ENCODE results near the gene SHROOM2. TPM values are rescaled to one million over a fixed set of nuclear protein-coding genes. Genes with fewer than 3 reads are reported as not detected.

SHROOM2 gene
- total RNA-seq, 1 donor from 2014 or later: 2.1 TPM

DNA sequence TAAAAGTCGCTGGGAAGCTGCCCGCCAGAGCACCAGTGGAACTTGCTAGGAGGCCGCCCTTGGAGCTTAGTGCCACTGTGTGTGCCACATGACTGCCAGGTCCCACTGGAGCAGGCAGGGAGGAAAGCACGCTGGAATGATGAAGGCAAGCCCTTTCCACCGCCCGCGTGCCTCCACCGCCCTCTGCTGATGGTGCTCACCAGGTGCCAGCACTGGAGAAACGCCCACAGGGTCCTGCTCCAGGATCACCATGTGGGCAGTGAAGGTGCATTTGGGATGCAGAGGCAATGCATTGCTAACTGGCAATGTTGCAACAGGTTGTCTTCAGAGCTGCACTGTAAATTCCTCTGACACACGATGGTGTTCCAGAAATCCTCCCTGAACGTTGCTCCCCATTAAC lies 76.3 kb downstream of the SHROOM2 start:
- H3K4me1 ChIP-seq (ENCODE audit: control insufficient read depth in 3 of 3, insufficient read depth in 3 of 3, low read length in 3 of 3): no peaks in the 10 kb centered on the region
- no peak overlapping the region for H3K9ac ChIP-seq (ENCODE audit: low read depth in 1 of 3, low read length in 3 of 3)
- no peak overlapping the region for H3K27ac ChIP-seq (ENCODE audit: low read depth, low read length)
- H3K27me3 ChIP-seq (ENCODE audit: control insufficient read depth in 3 of 3, insufficient read depth in 3 of 3, low read length in 3 of 3): peaks cover 0 to 6% (median 0%) of the 10 kb centered on the region in 3 donors
- no peak overlapping the region for H3K4me3 ChIP-seq (ENCODE audit: low read length in 3 of 3)
- H3K9me3 ChIP-seq (ENCODE audit: control insufficient read depth in 3 of 3, low read length in 3 of 3): no peaks in the 10 kb centered on the region
- no peaks in the 10 kb centered on the region for H3K36me3 ChIP-seq (ENCODE audit: control insufficient read depth in 3 of 3, insufficient read depth in 3 of 3, low read length in 3 of 3)

DNA sequence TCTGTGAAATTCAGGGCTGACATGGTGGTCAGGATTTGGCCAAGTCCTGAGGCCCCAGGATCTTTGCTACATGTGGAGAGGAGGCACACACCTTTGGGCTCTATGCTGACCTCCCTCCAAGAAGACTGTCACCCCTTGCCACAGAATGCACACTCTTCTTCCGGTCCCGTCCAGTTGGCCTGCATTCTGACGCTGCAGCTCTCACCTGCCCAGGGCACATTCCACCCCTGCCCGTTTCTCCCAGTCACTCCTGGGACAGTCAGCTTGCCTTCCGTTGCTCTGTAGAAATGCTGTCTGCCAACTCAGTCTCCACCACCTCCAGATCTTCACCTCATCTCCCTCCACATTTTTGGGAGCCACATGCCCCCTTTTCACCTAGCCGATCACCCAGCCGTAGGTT lies 76.7 kb downstream of the SHROOM2 start:
- Histone ChIP-seq H3K27ac (ENCODE audit: low read depth, low read length) (no peak overlapping the region), H3K9me3 (ENCODE audit: control insufficient read depth in 3 of 3, low read length in 3 of 3) (no peaks in the 10 kb centered on the region)

DNA sequence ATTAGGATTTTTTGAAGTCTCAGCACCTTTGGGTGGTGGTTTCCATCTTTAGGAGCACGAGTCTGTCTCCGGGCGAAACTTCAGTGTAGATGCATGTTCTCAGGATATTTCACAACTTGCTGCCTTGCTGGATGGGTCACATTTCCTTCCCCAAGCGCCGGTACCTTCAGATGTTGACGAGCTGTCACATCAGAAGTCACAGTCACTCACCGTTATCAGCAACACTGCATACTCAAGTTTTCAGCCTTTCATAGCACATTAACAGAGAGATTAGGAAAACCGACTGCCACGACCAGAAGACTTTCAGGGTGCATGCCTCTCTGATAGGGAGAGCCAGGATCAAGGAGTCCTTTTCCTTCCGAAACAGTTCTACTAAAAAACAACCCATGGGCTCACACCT lies 77.8 kb downstream of the SHROOM2 start:
- peaks cover 0 to 6% (median 0%) of the 10 kb centered on the region in 3 donors for H3K27me3 ChIP-seq (ENCODE audit: control insufficient read depth in 3 of 3, insufficient read depth in 3 of 3, low read length in 3 of 3)
- H3K4me1 ChIP-seq (ENCODE audit: control insufficient read depth in 3 of 3, insufficient read depth in 3 of 3, low read length in 3 of 3): no peaks in the 10 kb centered on the region
- H3K9ac ChIP-seq (ENCODE audit: low read depth in 1 of 3, low read length in 3 of 3): no peak overlapping the region
- no peaks in the 10 kb centered on the region for H3K9me3 ChIP-seq (ENCODE audit: control insufficient read depth in 3 of 3, low read length in 3 of 3)
- H3K4me3 ChIP-seq (ENCODE audit: low read length in 3 of 3): no peak overlapping the region
- no peaks in the 10 kb centered on the region for H3K36me3 ChIP-seq (ENCODE audit: control insufficient read depth in 3 of 3, insufficient read depth in 3 of 3, low read length in 3 of 3)
- H3K27ac ChIP-seq (ENCODE audit: low read depth, low read length): no peak overlapping the region

More for the DNA sequence above, 76.7 kb downstream of the SHROOM2 start:
- H3K27me3 ChIP-seq (ENCODE audit: control insufficient read depth in 3 of 3, insufficient read depth in 3 of 3, low read length in 3 of 3): peaks cover 0 to 6% (median 0%) of the 10 kb centered on the region in 3 donors
- no peaks in the 10 kb centered on the region for H3K36me3 ChIP-seq (ENCODE audit: control insufficient read depth in 3 of 3, insufficient read depth in 3 of 3, low read length in 3 of 3)
- H3K4me3 ChIP-seq (ENCODE audit: low read length in 3 of 3): no peak overlapping the region
- no peak overlapping the region for H3K9ac ChIP-seq (ENCODE audit: low read depth in 1 of 3, low read length in 3 of 3)
- no peaks in the 10 kb centered on the region for H3K4me1 ChIP-seq (ENCODE audit: control insufficient read depth in 3 of 3, insufficient read depth in 3 of 3, low read length in 3 of 3)

DNA sequence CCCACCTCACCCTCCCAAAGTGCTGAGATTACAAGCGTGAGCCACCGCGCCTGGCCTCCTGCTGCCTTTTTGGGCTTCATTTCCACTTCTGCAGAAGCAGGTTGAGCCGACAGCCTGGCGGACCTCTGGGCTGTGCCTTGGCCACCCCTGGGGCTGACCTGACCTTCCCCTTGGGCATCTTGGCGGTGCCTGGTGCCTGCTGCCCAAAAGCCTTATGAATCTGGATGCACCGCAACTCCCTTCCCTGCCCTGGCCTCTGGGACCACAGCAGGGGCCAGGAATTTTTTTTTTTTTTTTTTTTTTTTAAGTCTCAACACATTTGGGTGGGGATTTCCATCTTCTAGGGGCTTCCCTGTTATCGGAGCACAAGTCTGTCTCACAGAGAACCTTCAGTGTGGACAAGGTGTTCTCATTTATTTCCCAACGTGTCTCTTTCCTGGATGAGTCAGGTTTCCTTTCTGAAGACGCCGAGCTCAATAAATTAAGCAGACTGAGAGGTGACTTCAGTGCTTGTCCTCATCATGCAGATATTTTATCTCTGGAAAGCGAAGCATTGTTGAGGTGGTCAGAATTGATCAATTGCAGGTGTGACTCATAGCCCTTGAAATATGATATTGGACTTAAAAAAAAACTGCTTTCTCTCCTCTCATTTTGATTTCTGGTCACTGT lies 79.7 kb downstream of the SHROOM2 start:
- Histone ChIP-seq H3K36me3 (ENCODE audit: control insufficient read depth in 3 of 3, insufficient read depth in 3 of 3, low read length in 3 of 3) (no peaks in the 10 kb centered on the region), H3K9me3 (ENCODE audit: control insufficient read depth in 3 of 3, low read length in 3 of 3) (no peaks in the 10 kb centered on the region), H3K9ac (ENCODE audit: low read depth in 1 of 3, low read length in 3 of 3) (no peak overlapping the region), H3K27ac (ENCODE audit: low read depth, low read length) (no peak overlapping the region), H3K4me3 (ENCODE audit: low read length in 3 of 3) (no peak overlapping the region), H3K4me1 (ENCODE audit: control insufficient read depth in 3 of 3, insufficient read depth in 3 of 3, low read length in 3 of 3) (no peaks in the 10 kb centered on the region), H3K27me3 (ENCODE audit: control insufficient read depth in 3 of 3, insufficient read depth in 3 of 3, low read length in 3 of 3) (peaks cover 0 to 6% (median 0%) of the 10 kb centered on the region in 3 donors)

DNA sequence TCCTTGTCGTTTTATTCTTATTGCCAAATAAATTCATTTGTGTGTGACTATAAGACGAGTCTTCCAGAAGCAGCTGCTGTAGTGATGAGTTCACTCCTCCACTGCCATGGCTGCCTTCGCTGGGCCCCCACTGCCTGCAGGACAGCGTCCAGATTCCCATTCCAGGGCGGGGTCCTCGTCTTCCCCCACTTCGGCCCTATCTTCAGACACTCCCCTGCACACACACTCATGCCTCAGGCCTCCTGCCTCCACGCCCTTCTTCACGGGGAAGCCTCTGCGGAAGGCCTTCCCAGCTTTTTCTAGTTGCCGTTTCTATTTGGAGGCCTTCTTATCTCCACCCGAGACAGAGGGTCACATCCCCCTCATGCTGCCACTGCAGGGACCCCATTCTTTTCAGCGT lies 80.4 kb downstream of the SHROOM2 start:
- H3K4me1 ChIP-seq (ENCODE audit: control insufficient read depth in 3 of 3, insufficient read depth in 3 of 3, low read length in 3 of 3): no peaks in the 10 kb centered on the region
- H3K36me3 ChIP-seq (ENCODE audit: control insufficient read depth in 3 of 3, insufficient read depth in 3 of 3, low read length in 3 of 3): no peaks in the 10 kb centered on the region
- H3K4me3 ChIP-seq (ENCODE audit: low read length in 3 of 3): no peak overlapping the region
- peaks cover 0 to 6% (median 0%) of the 10 kb centered on the region in 3 donors for H3K27me3 ChIP-seq (ENCODE audit: control insufficient read depth in 3 of 3, insufficient read depth in 3 of 3, low read length in 3 of 3)
- no peak overlapping the region for H3K9ac ChIP-seq (ENCODE audit: low read depth in 1 of 3, low read length in 3 of 3)
- H3K27ac ChIP-seq (ENCODE audit: low read depth, low read length): no peak overlapping the region
- H3K9me3 ChIP-seq (ENCODE audit: control insufficient read depth in 3 of 3, low read length in 3 of 3): no peaks in the 10 kb centered on the region

DNA sequence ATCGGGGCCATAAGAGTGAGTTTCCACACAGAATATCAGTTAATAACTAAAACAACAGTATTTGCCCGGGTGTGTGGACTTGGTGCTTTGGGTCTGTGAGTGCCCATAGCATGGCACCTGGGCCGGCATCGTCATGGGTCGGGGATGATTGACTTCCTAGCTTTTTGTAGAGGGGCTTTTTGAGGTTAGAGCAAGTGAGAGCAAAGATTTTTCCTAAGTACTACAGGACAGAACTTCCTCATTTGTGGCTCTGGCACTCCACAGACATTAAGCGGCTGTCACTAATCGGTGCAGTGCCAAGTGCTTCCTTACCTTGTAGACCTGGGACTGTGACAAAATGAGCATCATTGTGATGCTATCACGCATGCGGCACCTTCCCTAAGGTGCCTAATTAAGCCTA lies 81.0 kb downstream of the SHROOM2 start:
- Histone ChIP-seq H3K36me3 (ENCODE audit: control insufficient read depth in 3 of 3, insufficient read depth in 3 of 3, low read length in 3 of 3) (no peaks in the 10 kb centered on the region), H3K9ac (ENCODE audit: low read depth in 1 of 3, low read length in 3 of 3) (no peak overlapping the region), H3K9me3 (ENCODE audit: control insufficient read depth in 3 of 3, low read length in 3 of 3) (no peaks in the 10 kb centered on the region), H3K27ac (ENCODE audit: low read depth, low read length) (no peak overlapping the region), H3K4me3 (ENCODE audit: low read length in 3 of 3) (no peak overlapping the region), H3K27me3 (ENCODE audit: control insufficient read depth in 3 of 3, insufficient read depth in 3 of 3, low read length in 3 of 3) (peaks cover 0 to 6% (median 0%) of the 10 kb centered on the region in 3 donors), H3K4me1 (ENCODE audit: control insufficient read depth in 3 of 3, insufficient read depth in 3 of 3, low read length in 3 of 3) (no peaks in the 10 kb centered on the region)

DNA sequence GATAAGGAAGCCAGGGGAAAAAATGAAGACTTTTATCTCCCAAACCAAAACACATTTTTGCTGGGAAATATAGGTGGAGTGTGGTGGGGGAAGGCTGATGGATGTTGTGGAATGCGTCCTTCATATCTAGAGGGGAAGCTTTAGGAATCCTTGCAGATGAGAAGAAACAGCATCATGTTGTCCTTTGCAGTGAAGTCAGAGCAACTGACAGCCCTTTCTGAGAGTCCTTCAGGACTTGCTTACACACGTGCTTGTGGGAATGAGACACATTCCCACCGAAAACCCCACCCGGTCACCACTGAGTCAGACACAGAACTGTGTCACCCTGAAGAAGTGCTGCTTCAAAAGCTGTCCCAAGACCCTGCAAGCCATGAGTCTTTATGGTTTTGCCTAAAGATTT lies 81.5 kb downstream of the SHROOM2 start:
- no peaks in the 10 kb centered on the region for H3K9me3 ChIP-seq (ENCODE audit: control insufficient read depth in 3 of 3, low read length in 3 of 3)
- H3K4me3 ChIP-seq (ENCODE audit: low read length in 3 of 3): no peak overlapping the region
- H3K27me3 ChIP-seq (ENCODE audit: control insufficient read depth in 3 of 3, insufficient read depth in 3 of 3, low read length in 3 of 3): peaks cover 0 to 3% (median 0%) of the 10 kb centered on the region in 3 donors
- H3K27ac ChIP-seq (ENCODE audit: low read depth, low read length): no peak overlapping the region
- H3K36me3 ChIP-seq (ENCODE audit: control insufficient read depth in 3 of 3, insufficient read depth in 3 of 3, low read length in 3 of 3): no peaks in the 10 kb centered on the region
- H3K9ac ChIP-seq (ENCODE audit: low read depth in 1 of 3, low read length in 3 of 3): no peak overlapping the region
- H3K4me1 ChIP-seq (ENCODE audit: control insufficient read depth in 3 of 3, insufficient read depth in 3 of 3, low read length in 3 of 3): no peaks in the 10 kb centered on the region

DNA sequence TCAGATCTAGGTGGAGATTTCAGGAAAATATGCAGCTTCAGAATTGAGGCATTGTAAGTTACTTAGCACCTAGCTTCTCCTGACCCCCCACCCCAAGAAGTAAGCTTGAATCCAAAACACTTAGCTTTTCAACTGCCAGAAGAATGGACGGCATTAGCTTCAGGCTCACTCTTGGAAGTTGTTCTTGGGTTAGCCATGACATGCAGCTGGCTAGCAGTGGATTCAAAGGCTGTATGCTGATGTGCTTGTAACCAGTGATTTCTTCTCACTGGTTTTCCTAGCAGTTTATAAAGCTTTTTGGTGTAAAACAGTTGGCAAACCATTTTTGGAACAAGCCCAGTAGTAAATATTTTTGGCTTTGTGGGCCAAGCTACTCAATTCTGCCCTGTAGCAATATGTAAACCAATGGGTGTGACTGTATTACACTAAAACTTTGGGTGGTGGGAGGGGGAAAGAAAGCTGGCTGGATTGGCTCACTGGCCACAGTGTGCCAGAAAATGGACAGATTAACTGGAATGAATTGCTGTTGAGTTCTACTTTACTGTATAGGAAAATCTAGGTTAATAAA lies 85.6 kb downstream of the SHROOM2 start:
- Histone ChIP-seq H3K27me3 (ENCODE audit: control insufficient read depth in 3 of 3, insufficient read depth in 3 of 3, low read length in 3 of 3) (no peaks in the 10 kb centered on the region), H3K27ac (ENCODE audit: low read depth, low read length) (no peak overlapping the region), H3K9me3 (ENCODE audit: control insufficient read depth in 3 of 3, low read length in 3 of 3) (no peaks in the 10 kb centered on the region), H3K9ac (ENCODE audit: low read depth in 1 of 3, low read length in 3 of 3) (no peak overlapping the region), H3K36me3 (ENCODE audit: control insufficient read depth in 3 of 3, insufficient read depth in 3 of 3, low read length in 3 of 3) (no peaks in the 10 kb centered on the region), H3K4me1 (ENCODE audit: control insufficient read depth in 3 of 3, insufficient read depth in 3 of 3, low read length in 3 of 3) (no peaks in the 10 kb centered on the region), H3K4me3 (ENCODE audit: low read length in 3 of 3) (no peak overlapping the region)

DNA sequence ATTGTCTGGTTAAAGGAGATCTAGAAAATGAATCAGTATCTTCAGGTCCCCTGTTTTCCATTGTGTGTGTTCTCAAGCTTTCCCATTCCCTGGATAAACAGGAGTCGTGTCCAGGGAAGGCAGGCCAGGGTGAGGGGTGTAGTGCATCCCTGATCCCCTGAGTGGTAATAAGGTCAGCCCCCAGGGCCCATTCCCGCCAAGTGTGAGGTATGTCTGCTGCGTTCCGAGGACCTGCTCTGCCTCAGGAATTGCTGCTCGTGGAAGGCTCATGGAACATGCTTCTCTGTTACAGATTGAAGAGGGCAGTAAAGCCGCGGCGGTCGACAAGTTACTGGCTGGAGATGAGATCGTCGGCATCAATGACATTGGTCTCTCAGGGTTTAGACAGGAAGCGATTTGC lies 87.1 kb downstream of the SHROOM2 start:
- H3K27ac ChIP-seq (ENCODE audit: low read depth, low read length): no peak overlapping the region
- no peaks in the 10 kb centered on the region for H3K36me3 ChIP-seq (ENCODE audit: control insufficient read depth in 3 of 3, insufficient read depth in 3 of 3, low read length in 3 of 3)
- no peak overlapping the region for H3K9ac ChIP-seq (ENCODE audit: low read depth in 1 of 3, low read length in 3 of 3)
- H3K4me1 ChIP-seq (ENCODE audit: control insufficient read depth in 3 of 3, insufficient read depth in 3 of 3, low read length in 3 of 3): no peaks in the 10 kb centered on the region
- peaks cover 0 to 7% (median 0%) of the 10 kb centered on the region in 3 donors for H3K27me3 ChIP-seq (ENCODE audit: control insufficient read depth in 3 of 3, insufficient read depth in 3 of 3, low read length in 3 of 3)
- H3K4me3 ChIP-seq (ENCODE audit: low read length in 3 of 3): no peak overlapping the region
- no peaks in the 10 kb centered on the region for H3K9me3 ChIP-seq (ENCODE audit: control insufficient read depth in 3 of 3, low read length in 3 of 3)

DNA sequence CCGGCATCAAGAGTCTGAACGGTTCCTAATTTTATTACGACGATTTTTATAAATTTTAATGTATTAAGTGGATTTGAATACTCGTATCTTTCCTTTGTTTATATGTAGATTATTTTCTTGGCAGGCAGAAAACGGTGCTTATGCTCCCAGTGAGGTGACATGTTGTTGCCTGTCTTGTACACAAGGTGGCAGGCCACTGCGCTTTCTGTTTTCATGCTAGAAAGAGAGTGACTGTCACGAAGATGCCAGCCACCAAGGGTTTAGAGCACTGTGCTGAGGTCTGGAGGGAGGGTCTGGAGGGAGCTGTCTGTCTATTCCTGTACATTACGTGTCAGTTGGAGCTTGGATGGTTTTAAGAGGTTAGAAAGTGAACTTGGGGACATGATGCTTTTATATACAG lies 87.7 kb downstream of the SHROOM2 start:
- no peak overlapping the region for H3K4me3 ChIP-seq (ENCODE audit: low read length in 3 of 3)
- H3K9ac ChIP-seq (ENCODE audit: low read depth in 1 of 3, low read length in 3 of 3): no peak overlapping the region
- H3K4me1 ChIP-seq (ENCODE audit: control insufficient read depth in 3 of 3, insufficient read depth in 3 of 3, low read length in 3 of 3): no peaks in the 10 kb centered on the region
- H3K27ac ChIP-seq (ENCODE audit: low read depth, low read length): no peak overlapping the region
- H3K36me3 ChIP-seq (ENCODE audit: control insufficient read depth in 3 of 3, insufficient read depth in 3 of 3, low read length in 3 of 3): no peaks in the 10 kb centered on the region
- H3K27me3 ChIP-seq (ENCODE audit: control insufficient read depth in 3 of 3, insufficient read depth in 3 of 3, low read length in 3 of 3): peaks cover 0 to 7% (median 0%) of the 10 kb centered on the region in 3 donors
- no peaks in the 10 kb centered on the region for H3K9me3 ChIP-seq (ENCODE audit: control insufficient read depth in 3 of 3, low read length in 3 of 3)
